Epidermal melanocyte (primary cell): Measurements from ENCODE around the gene CREB3L1.
"Not testable (repeated sequence)": the region's sequence is repeated elsewhere in the genome, so short reads cannot be mapped to it uniquely, and the experiment has no call there.

Experiments used
- DNase-seq: peaks from one replicate; pipeline ENCODE4 v3.0.0; 2011; ENCODE audit warnings: low spot score; ENCODE audit not compliant: insufficient read length

Gene CREB3L1

DNA sequence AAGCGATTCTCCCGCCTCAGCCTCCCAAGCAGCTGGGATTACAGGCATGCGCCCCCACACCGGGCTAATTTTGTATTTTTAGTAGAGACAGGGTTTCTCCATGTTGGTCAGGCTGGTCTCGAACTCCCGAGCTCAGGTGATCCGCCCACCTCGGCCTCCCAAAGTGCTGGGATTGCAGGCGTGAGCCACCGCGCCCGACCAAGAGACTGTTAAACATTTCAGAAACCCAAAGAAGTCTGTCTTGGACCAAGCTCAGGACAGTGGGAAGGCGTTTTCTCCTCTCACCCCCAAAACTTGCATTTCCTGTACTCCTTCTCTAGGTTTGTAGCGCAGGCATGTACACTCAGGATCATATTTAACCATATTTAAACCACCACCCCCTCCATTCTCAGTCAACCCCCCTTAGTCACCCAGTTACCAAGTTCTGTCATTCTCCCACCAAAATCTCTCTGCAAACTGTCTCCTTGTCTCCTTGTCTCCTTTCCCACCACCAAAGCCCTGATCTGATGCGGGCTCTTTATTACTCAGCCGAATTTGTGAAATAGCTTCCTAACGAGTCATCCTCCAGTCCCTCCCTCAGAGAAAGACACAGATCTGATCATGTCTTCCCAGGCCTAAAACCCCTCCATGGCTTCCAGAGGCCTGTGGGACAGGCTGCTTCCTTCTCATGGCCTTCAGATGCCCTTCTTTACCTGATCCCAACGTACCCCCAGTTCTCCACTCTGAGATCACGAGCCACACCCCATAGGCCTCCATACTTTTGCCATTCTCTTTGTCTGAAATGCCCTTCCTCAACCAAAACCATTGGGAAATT is 29.0 kb upstream of the CREB3L1 start:
- DNase-seq, result no peak

DNA sequence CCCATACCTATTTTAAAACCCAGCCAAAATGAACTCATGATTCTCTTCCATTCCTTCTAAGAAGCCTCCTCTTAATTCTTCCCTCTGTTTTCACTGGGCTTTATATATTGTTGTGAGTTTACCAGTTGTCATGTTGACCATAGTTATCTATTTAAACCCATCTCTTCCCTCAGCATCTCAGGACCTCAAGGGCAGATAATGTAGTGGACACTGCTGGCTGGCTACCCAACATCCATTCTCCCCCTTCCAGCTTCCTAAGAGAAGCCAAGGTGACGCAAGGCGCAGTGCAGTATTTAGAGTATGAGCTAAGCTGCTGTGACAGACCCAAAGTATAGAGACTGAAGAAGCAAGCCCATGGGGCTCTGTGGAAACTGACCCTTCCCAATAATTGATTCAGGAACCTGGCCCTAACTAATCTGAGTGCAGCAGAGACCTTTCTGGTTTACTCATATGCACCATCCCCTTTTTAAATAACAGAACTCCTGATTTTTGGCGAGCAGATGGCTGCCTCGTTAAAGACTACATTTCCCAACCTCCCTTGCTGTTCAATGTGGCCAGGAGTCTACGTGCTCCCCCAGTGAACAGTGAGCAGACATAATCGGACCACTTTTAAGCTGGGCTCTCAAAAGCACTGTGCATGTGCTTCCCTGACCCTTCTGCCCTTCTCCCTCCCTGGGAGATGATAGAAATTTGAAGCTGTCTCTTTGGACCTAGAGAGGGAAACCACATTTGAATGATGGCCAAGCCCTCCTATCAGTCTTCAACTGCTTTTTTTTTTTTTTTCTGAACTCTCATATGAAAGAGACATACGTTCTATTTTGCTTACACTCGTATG is 28.1 kb upstream of the CREB3L1 start:
- no peak for DNase-seq

DNA sequence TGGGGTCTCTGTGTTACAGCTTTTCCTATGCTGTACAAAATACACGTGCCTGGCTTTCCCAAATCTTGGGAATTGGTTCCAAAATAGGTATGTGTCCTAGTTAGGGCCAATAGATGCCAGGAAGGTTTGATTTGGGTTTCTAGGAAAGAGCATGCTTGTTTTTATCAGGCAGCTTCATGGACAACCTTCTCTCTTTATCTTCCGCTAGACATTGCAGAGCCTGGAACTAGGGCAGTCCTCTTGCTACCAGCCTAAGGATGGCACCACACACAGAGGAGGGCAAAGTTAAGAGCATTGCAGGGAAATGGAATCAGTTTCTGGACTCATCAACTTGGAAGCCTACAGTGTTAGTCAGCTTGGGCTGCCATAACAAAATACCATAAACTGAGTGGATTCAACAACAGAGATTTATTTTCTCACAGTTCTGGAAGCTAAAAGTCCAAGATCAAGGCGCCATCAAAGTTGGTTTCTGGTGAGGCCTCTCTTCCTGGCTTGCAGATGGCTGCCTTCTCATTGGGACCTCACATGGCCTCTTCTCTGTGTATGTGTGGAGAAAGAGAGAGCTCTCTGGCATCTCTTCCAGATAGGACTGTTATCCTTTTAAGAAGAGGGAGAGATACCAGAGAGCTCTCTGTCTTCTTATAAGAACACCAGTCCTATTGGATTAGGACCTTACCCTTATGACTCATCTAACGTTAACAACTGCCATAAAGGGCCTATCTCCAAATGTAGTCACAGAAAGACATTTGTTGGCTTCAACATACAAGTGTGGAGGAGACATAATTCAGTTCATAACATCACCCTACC is 27.3 kb upstream of the CREB3L1 start:
- DNase-seq, result no peak

DNA sequence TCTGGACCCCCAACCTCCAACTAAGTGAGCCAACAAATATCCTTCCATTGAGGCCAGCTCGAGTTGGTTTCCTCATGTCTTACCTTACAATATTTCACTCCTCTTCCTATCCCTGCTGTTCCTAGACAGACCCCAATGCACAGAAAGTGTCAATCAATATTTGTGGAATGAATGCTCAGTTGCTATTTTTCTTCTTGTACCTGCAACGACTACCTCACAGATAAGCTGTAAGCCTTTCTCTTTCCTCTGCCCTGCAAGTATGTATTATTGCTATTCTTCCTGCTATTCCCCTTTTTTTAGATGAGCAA is 26.8 kb upstream of the CREB3L1 start:
- no peak for DNase-seq

DNA sequence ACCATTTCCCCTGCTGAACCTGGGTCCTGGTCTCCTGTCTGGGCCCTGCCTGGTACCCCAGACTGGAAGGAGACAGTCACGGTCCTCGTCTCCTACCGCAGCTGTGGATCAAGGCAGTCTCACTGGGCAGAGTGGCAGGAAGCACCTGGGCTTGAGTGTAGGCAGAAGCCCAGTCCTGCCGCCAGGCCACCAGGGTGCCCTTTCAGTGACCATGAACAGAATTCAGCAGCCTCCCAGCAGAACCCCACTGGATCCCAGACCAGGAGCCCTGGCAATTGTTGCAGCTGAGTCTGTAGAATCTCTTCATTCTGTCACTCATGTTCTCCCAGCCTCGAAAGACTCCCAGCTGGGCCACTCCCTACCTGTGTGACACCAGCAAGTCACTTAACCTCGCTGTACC is 25.5 kb upstream of the CREB3L1 start:
- DNase-seq, result no peak

DNA sequence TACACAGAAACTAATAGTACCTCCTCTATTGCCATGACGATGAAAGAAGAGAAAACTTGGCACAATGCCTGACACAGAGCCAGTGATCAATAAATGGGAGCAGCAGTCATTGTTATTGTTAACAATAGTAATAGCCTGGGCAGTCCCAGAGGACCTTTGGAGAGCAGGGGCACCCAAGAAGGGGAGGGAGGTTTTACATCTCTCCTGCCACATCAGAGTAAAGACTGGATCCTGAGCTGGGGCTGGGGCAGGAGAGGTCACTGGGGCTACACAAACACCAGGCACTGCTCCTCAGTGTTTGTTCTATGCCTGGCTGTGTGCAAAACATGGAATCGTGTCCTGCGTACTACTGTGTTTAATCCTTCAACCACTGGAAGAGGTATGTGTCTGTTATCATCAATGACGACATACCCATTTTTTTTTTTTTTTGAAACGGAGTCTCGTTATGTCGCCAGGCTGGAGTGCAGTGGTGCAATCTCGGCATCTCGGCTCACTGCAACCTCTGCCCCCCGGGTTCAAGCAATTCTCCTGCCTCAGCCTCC is 25.0 kb upstream of the CREB3L1 start:
- no peak for DNase-seq

DNA sequence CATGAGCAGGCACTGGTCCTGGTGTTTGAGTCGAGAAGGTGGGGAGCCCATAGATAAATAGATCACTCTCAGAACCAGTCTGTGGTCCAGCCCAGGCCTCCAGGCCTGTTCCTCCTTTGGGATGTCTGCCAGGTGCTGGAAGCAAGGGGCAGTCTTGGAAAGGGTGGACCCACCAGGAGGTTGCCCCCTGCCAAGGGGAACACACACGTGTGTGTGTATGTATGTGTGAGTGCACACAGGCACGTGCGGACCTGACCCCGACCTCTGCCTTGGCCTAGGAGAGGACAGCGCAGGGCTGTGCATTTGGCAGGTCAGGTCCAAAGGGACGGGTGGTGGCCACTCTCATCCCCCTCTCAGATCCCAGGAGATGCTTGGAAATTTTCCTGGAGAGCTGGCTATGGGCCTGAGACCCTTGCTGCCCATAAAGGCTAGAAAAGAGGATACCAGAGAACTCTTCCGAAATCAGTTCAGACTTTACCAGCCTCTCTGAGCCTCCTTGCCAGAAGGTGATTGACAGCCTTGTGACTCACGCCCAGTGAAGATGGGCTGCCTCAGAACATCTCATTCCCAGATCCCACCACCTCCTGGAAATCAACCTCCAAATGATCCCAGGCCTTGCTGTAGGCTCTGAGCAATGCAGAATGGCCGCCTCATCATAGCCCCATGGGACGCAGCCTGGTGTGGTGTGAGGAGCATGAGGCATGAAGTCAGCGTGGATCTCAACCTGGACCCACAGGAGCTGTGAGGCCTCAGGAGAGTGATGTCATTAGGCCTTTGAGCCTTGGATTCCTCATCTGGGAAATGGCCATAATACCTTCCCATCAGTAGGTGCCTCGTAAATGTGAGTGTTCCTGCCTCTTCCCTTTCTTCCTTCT is 24.0 kb upstream of the CREB3L1 start:
- DNase-seq, result no peak

DNA sequence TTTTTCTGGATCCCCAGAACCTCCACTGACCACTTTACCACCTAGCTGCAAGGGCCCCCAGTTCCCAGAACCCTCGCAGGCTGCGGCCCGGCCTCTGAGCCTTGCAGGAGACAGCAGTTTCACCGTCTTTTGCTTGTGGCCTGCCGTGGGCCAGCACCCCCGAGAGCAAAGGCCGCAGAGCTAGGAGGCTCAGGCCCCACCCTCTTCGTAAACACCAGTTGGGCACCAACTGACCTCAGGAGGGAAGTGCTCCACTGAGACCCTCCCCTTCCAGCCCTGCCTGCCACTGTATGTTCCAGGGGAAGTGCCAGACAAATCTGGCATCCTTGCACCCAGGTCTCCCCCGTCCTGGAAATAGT is 23.4 kb upstream of the CREB3L1 start:
- DNase-seq, result no peak

DNA sequence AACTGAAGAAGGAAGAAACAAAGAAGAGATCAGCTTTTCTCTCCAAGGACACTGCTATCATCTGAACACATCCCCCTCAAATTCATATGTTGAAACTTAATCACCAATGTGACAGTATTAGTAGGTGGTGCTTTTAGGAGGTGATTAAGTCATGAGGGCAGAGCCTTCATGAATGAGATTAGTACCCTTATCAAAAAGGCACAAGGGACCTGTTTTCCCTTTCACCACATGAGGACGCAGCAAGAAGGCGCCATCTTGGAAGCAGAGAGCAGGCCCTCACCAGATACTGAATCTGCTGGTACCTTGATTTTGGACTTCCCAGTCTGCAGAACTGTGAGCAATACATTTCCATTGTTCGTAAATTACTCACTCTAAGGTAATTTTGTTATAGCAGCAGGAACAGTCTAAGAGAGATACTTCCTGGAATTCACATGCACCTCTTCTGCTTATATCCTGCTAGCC is 20.9 kb upstream of the CREB3L1 start:
- DNase-seq, result no peak

DNA sequence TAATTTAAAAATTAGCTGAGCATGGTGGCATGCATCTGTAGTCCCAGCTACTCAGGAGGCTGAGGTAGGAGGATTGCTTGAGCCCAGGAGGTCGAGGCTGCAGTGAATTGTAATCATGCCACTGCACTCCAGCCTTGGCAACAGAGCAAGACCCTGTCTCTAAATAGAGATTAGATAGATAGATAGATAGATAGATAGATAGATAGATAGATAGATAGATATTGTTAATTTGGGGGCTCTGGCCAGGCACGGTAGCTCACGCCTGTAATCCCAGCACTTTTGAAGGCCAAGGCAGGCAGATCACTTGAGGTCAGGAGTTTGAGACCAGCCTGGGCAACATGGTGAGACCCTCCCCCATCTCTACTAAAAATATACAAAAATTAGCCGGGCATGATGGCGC is 18.1 kb upstream of the CREB3L1 start:
- not testable (repeated sequence) for DNase-seq

DNA sequence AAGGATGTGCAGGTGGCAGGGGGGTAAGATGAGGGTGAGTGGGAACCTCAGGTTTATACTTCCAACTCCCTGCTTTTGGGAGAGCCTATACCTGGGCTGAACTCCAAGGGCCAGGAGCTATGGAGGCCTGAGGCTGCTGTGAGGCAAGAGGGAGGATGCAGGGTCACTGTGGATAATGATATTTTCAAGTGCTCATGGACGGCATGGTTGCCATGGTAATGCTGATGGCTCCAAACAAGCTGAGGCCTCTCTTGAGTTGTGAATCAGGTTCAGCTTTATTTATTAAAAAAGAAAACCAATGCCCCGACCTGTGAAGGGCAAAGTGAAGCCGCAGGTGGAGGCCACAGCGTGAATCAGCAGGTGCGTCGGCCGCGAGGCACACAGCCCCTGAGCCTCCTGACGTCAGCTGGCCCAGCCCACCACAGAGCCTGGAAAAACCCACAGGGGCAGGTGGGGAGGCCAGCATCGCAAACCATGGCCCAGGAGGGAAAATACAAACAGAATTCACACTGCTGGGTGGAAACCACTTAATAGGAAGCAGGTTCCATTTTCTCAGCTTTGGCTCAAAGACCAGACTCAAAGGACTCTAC is 17.4 kb upstream of the CREB3L1 start:
- no peak for DNase-seq

DNA sequence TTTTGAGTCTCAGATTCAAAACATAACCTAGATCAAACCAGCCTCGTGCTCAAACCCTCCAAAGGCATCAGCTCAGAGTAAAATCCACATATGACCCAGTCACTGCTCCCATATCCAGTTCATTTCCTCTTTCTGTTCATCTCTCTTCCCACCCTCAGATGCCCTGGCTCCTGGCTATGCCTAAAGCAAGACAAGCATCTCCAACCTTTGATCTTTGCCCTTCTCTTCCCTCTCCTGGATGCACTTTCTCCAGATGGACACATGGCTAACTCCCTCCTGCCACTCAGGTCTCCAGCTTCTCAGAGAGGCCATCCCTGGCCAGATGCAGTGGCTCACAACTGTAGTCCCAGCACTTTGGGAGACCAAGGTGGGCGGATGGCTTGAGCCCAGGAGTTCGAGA is 14.3 kb upstream of the CREB3L1 start:
- no peak for DNase-seq

DNA sequence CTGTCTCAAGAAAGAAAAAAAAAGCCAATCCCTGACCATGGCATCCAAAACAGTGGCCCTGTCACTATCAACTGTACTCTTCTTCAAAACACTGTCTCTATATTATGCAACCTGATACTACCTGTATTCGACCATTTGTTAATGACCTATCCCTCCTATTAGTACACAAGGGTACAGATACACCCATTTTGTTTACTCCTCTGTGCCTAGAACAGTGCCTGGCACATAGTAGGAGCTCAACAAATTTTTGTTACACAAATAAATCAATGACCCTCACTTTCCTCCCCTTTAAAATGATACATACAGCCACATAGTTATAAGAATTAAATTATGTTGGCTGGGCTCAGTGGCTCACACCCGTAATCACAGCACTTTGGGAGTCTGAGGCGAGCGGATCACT is 13.4 kb upstream of the CREB3L1 start:
- DNase-seq, result no peak

DNA sequence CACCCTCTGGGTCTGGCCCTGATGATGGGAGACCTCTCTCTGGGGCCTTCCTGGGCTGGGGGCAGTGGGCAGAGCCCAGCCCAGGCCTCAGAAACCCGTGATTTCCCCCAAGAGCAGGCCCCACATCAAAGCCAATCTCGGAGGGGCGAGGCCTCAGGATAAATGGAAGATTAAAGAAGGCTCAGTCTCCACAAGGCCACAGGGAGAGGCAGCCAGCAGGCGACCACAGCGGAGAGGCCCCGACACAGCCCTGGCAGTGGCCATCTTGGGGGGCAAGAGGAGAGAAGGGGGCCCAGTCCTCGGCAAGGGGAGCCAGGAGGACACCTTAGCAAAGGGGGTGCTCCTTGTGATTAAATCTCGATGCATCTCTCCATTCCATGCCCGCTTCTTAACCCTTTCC is 12.5 kb upstream of the CREB3L1 start:
- no peak for DNase-seq

DNA sequence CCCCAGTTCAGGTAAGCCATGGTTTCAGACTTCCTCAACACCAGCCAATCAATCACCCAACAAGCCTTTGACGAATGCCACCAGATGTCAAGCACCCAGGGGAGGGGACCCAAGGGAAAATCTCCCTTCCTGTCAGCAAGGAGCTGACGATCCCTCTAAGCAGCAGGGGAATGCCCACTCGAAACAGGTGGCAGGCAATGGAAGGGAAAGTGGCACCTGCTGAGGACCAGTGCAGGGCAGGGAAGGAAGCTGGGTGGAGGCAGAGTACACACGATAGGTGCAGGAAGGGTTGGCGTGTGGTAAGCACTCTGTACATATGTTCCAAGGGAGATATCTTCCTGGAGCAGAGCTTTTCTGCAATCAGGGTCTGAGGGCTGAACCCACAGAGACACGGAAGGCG is 11.7 kb upstream of the CREB3L1 start:
- DNase-seq, result no peak

DNA sequence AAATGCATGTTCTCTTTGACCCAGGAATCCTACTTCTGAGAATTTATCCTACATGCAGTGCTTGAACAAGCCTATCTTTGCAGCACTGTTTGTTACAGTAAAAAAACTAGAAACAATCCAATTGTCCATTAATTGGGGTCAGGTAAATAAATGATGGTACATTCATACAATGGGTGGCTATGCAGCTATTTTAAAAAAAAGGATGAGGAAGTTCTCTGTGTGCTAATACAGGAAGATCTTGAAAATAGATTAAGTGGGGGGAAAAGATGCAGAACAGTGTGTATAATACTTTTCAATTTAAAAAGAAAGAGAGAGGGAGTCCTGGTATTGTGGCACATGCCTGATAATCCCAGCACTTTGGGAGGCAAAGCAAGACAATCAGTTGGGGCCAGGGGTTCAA is 9.5 kb upstream of the CREB3L1 start:
- DNase-seq, result no peak

DNA sequence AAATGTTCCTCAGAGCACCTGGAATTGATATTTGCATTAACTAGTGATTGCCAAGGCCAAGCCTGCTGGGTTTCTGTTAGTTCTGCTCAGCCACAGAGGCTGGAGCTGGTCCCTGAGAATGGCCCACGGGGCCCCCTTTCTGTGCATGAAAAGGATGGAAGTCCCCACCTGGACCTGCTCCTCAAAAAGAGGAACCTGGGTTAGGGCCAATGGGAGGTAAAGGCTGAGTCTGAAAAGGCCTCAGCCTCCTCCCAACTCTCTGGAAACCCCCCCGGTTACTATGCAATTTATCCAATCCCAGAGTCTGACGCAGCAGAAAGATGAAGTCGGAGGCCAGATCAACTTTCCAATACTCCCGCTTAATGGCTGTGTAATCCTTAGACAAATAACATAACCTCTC is 6.8 kb upstream of the CREB3L1 start:
- no peak for DNase-seq

DNA sequence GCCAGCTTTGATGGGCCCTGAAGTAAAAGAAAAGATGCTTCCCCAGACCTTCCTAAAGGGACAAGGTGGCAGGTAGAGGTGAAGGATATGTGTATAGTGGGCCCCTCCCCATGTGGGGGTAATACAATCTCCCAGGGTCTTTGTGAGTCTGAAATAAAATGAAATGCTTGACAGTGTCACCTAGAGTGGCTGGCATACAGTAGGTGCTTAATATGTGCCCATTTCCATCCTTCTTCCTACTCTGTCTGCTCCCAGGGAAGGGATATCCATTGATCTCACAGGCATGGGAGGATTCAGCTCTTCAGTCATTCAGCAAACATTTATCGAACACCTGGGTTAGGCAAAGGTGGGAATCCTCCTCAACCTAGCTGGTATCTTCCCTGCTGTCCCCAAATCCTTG is 6.1 kb upstream of the CREB3L1 start:
- no peak for DNase-seq

DNA sequence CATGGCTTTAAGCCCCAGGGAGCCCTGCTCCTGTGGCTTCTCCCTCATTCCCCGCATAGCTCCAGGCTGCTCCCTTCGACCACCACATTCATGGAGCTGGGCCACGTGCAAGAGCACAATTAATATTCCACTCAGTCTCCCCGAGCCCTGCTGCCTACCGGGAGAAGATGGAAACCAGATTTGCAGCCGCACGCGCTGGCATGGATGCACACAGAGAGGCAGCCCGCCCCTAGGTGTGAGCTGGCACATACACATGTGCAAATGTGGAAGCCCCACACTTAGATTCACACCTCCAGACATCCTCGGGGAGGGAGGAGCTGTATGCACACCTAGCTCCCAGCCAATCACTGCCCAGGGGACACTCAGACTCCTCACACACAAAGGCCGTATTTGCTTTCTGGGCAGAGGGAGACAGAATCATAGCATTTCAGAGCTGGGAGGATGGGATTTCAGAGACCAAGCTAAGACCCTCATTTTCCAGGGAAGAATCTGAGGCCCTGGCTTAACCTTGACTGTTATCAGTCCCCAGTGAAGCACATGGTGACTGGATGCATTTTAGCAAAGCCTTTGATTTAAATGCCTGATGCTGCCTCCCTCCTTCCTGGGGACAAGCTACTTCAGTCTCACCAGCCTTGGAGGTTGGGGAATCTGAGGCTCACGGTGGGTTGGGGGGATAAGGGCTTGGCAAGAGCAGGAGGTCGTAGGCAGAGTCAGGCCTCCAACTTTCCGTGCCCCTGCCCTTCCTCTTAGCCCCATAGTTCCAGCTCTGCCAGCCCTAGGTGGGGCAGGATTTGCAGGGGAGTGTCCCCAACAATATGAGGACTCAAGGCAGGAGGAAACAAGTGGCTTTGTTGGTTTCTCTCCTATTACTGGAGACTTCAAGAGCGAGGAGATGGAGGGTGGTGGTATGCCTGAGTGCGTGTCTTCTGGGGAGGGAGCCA is 5.3 kb upstream of the CREB3L1 start:
- DNase-seq, result no peak
